Activated naive CD8-positive, alpha-beta T cell (primary cell): ENCODE results near the gene ORAI2.
"Not testable (repeated sequence)": the region's sequence is repeated elsewhere in the genome, so short reads cannot be mapped to it uniquely, and the experiment has no call there.

Experiments used
- H3K27ac Mint-ChIP-seq: one replicate; pipeline ENCODE4 v1.8.0; 2021; ENCODE audit warnings: mixed read lengths
- H3K27me3 Mint-ChIP-seq: one replicate; pipeline ENCODE4 v1.8.0; 2021; ENCODE audit warnings: mixed read lengths
- H3K36me3 Mint-ChIP-seq: one replicate; pipeline ENCODE4 v1.8.0; 2021; ENCODE audit warnings: mixed read lengths
- H3K4me1 Mint-ChIP-seq: one replicate; pipeline ENCODE4 v1.8.0; 2021; ENCODE audit warnings: low read depth, mixed read lengths
- H3K4me3 Mint-ChIP-seq: one replicate; pipeline ENCODE4 v1.8.0; 2021; ENCODE audit warnings: mild to moderate bottlenecking, mixed read lengths
- H3K9me3 Mint-ChIP-seq: one replicate; pipeline ENCODE4 v1.8.0; 2021; ENCODE audit warnings: low read depth, mixed read lengths

The ORAI2 gene

GRCh38 chr7:102433219-102434038 lies at the start of gene ORAI2:
Gene ORAI2 (plus strand): TSS chr7:102433575. CDS start chr7:102438957, 5,382 bp downstream.
- peaks cover 55% of the 10 kb centered on the region for H3K4me1 Mint-ChIP-seq

DNA sequence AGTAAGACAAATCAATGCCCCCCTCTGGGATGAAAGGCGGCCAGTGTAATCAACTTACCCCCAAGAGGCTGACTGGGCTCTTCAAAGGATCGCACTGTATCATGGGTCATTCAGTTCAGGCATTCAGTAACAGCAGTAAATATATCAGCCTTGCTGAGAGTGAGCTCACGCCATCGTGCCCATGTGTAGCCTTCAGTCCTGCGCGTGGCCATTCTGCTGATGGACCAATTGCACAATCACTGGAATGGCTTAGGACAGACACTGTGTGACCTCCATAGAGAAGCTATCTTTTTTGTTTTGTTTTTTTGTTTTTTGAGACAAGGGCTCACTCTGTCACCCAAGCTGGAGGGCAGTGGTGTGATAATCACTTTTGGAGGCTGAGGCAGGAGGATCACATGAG lies 46.3 kb upstream of the ORAI2 start:
- Mint-ChIP-seq H3K27me3 (no peaks in the 10 kb centered on the region), H3K4me3 (no peak overlapping the region), H3K36me3 (no peaks in the 10 kb centered on the region), H3K9me3 (no peaks in the 10 kb centered on the region), H3K4me1 (no peaks in the 10 kb centered on the region), H3K27ac (no peak overlapping the region)

More at GRCh38 chr7:102433219-102434038, at the start of gene ORAI2:
- no peaks in the 10 kb centered on the region for H3K36me3 Mint-ChIP-seq
- H3K27ac Mint-ChIP-seq, result peak within 1 kb of the TSS; percentile 97
- no peaks in the 10 kb centered on the region for H3K9me3 Mint-ChIP-seq
- no peaks in the 10 kb centered on the region for H3K27me3 Mint-ChIP-seq
- H3K4me3 Mint-ChIP-seq, result peak within 1 kb of the TSS; percentile 89

GRCh38 chr7:102389810-102390209 lies 43.6 kb upstream of the ORAI2 start:
- Mint-ChIP-seq H3K4me1 (no peaks in the 10 kb centered on the region), H3K27me3 (no peaks in the 10 kb centered on the region), H3K27ac (no peak overlapping the region), H3K9me3 (no peaks in the 10 kb centered on the region), H3K36me3 (no peaks in the 10 kb centered on the region), H3K4me3 (no peak overlapping the region)

- Mint-ChIP-seq H3K9me3 (no peaks in the 10 kb centered on the region), H3K4me1 (peaks cover 5% of the 10 kb centered on the region), H3K4me3 (no peak overlapping the region), H3K36me3 (no peaks in the 10 kb centered on the region), H3K27ac (no peak overlapping the region), H3K27me3 (no peaks in the 10 kb centered on the region)
Observed at GRCh38 chr7:102390697-102391484, 42.5 kb upstream of the ORAI2 start.

DNA sequence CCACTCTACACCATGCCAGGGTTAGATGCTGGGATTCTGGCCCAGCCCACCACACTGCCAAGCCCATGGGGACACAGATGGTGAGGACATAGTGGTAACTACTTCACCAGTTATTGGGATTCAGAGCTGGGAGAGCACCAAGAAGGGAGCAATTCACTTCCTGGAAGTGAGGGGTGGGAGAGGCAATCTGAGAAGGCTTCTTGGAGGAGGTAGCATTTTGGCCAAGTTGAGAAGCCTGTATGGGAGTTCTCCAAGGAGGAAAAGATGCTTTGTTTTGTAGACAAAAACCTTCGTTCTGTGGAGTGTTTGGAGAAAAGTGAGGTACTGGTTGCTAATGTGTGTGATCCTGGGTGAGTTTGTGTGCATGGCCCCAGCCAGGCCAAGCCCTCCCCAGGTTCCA lies 41.0 kb upstream of the ORAI2 start:
- Mint-ChIP-seq H3K27me3 (no peaks in the 10 kb centered on the region), H3K9me3 (no peaks in the 10 kb centered on the region), H3K27ac (no peak overlapping the region), H3K36me3 (no peaks in the 10 kb centered on the region), H3K4me3 (no peak overlapping the region), H3K4me1 (peaks cover 12% of the 10 kb centered on the region)

- Mint-ChIP-seq H3K9me3 (no peaks in the 10 kb centered on the region), H3K4me3 (no peak overlapping the region), H3K27me3 (no peaks in the 10 kb centered on the region), H3K36me3 (no peaks in the 10 kb centered on the region), H3K4me1 (peaks cover 14% of the 10 kb centered on the region), H3K27ac (no peak overlapping the region)
Observed at GRCh38 chr7:102393467-102393866, 39.9 kb upstream of the ORAI2 start.

DNA sequence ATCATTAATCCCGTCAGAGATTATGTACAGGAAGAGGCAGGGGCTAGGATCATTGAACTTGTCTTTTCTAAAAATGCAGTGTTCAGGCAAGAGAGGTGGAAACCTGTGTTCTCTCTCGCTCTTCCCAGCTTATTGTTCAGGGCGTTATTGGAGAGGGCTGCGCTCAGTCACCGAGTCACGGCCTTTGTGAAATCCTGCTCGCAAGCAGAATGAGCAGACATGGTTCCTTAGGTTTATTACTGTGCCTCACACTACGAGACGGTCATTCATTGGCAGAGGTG lies 37.8 kb upstream of the ORAI2 start:
- no peaks in the 10 kb centered on the region for H3K9me3 Mint-ChIP-seq
- H3K27me3 Mint-ChIP-seq, result no peaks in the 10 kb centered on the region
- peak overlapping the region; percentile 93 for H3K4me3 Mint-ChIP-seq
- no peaks in the 10 kb centered on the region for H3K36me3 Mint-ChIP-seq
- H3K27ac Mint-ChIP-seq, result peak overlapping the region; percentile 51
- peaks cover 14% of the 10 kb centered on the region for H3K4me1 Mint-ChIP-seq

DNA sequence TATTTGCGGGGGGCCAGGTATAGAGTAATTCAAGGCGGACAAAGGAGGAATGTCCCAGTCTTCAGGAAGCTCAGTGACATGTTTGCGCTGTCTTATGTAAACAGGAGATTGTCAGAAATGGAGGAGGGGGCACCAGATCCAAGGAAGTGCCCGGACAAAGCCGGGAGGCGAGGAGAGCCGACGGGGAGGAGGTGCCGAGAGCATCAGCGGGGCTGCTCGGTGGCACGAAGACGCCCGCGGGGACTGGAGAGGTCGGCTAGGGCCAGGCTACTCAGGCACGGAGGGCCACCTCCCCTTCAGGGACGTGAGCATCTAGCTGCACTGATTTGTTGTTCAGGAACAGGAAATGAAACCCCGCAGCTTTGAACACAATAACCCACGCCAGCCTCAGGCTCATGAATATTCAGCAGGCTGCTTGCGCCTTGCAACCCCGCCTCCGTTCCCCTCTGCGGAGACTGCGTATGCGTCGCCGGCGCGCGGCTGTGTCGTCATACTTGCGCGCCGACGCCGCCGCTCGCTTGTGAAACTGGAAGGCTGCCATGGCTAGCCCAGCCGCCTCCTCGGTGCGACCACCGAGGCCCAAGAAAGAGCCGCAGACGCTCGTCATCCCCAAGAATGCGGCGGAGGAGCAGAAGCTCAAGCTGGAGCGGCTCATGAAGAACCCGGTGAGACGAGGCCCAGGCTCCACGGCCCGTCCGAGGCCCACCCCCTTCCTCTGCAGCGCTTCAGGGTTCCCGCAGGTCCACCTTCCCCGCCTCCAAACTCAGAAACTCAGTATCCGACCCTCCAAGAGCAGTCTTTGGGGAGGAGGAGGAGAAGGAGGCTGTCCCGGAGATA lies 37.3 kb upstream of the ORAI2 start, which contains the start of gene PRKRIP1:
Gene PRKRIP1, plus strand, starts transcription at position 491 of the 837 bp plus-strand sequence. Its CDS starts 49 bp downstream, at position 540.
- H3K36me3 Mint-ChIP-seq, result peaks cover 3% of the 10 kb centered on the region
- H3K4me1 Mint-ChIP-seq, result peaks cover 16% of the 10 kb centered on the region
- H3K27me3 Mint-ChIP-seq, result no peaks in the 10 kb centered on the region
- H3K27ac Mint-ChIP-seq, result peak within 1 kb of the TSS; percentile 88
- H3K4me3 Mint-ChIP-seq, result peak within 1 kb of the TSS; percentile 93
- no peaks in the 10 kb centered on the region for H3K9me3 Mint-ChIP-seq

DNA sequence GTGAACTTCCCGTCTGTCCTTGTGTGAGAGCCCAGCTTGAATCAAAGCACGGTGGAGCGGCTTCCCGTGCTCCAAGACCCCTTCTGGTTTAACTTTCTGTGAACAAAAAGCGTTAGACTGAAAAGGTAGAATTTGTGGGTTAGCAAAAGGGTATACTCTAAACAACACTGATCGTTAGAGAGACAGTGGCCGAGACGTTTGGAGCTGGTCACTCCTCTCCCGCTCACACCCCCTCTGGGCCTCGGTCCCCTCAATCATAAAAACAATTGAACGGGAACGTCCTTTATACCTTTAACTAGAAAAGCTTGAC lies 36.7 kb upstream of the ORAI2 start:
- H3K27me3 Mint-ChIP-seq, result no peaks in the 10 kb centered on the region
- peak overlapping the region; percentile 88 for H3K27ac Mint-ChIP-seq
- no peaks in the 10 kb centered on the region for H3K9me3 Mint-ChIP-seq
- H3K4me3 Mint-ChIP-seq, result peak overlapping the region; percentile 93
- peaks cover 3% of the 10 kb centered on the region for H3K36me3 Mint-ChIP-seq
- H3K4me1 Mint-ChIP-seq, result peaks cover 16% of the 10 kb centered on the region

DNA sequence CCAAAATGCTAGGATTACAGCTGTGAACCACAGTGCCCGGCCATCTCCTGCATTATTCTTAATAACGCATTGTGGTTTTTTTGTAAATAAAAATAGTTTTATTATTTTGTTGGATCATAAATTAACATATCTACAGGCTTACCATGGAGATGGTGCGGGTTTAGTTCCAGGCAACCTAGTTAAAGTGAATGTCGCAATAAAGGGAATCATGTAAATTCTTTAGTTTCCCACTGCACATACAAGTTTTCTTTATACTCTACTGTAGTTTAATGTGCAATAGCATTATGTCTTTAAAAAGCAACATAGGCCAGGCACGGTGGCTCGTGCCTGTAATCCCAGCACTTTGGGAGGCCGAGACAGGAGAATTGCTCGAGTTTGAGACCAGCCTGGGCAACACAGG lies 34.8 kb upstream of the ORAI2 start:
- Mint-ChIP-seq H3K27ac (no peak overlapping the region), H3K27me3 (no peaks in the 10 kb centered on the region), H3K4me1 (peaks cover 16% of the 10 kb centered on the region), H3K4me3 (no peak overlapping the region), H3K36me3 (peaks cover 3% of the 10 kb centered on the region), H3K9me3 (no peaks in the 10 kb centered on the region)

DNA sequence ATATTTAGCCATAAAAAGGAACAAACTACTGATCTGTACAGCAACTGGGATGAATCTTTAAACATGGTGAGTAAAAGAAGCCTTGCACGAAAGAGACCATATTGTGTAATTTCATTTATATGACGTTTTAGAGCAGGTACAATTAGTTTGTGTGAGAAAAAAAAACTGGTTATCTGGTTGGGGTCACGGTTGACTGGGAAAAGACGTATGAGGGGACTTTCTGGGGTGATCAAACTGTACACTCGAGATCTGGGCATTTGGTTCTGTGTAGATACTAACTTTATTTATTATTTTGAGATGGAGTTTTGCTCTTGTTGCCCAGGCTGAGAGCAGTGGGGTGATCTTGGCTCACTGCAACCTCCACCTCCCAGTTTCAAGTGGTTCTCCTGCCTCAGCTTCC lies 33.0 kb upstream of the ORAI2 start:
- Mint-ChIP-seq H3K9me3 (no peaks in the 10 kb centered on the region), H3K4me3 (no peak overlapping the region), H3K4me1 (peaks cover 21% of the 10 kb centered on the region), H3K27me3 (no peaks in the 10 kb centered on the region), H3K36me3 (peaks cover 3% of the 10 kb centered on the region), H3K27ac (no peak overlapping the region)

GRCh38 chr7:102403563-102403962 lies 29.8 kb upstream of the ORAI2 start:
- no peak overlapping the region for H3K4me3 Mint-ChIP-seq
- no peaks in the 10 kb centered on the region for H3K9me3 Mint-ChIP-seq
- H3K36me3 Mint-ChIP-seq, result peaks cover 5% of the 10 kb centered on the region
- H3K27me3 Mint-ChIP-seq, result no peaks in the 10 kb centered on the region
- no peak overlapping the region for H3K27ac Mint-ChIP-seq
- H3K4me1 Mint-ChIP-seq, result peaks cover 7% of the 10 kb centered on the region

DNA sequence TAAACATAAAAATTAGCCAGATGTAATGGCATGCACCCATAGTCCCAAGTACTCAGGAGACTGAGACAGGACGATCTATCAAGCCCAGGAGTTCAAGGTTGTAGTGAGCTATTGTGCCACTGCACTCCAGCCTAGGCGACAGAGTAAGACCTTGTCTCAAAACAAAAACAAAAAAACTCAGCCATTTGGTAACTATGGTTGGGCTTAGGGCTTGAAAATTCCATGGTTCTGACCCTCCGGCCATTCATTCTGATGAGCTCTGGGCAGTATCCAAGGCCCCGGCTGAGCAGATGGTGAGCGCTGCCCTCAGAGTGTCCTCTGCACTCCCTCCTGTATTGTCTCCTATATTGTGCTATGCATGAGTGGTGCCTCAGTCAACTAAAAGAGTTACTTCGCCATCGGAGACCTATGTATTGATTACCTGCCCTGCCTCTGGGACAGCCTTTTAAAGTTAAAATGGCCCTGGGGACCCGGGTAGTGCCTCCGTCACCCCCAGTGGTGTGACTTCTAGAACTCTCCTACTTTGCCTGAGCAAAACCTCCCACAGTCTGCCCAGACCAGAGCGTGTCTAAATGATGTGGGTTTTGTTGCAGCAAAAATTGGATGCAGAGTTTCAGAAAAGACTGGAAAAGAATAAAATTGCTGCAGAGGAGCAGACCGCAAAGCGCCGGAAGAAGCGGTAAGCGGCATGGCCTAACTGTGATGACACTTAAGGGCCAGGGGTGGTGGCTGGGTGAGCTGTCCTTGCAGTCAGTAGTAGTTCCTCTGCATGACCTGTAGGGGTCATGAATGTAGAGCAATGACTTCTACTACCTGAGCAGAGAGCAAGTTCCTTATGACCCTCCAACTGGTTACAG lies 29.1 kb upstream of the ORAI2 start:
- Mint-ChIP-seq H3K9me3 (no peaks in the 10 kb centered on the region), H3K4me1 (peaks cover 7% of the 10 kb centered on the region), H3K27ac (peak overlapping the region; percentile 41), H3K4me3 (no peak overlapping the region), H3K36me3 (peaks cover 7% of the 10 kb centered on the region), H3K27me3 (no peaks in the 10 kb centered on the region)

DNA sequence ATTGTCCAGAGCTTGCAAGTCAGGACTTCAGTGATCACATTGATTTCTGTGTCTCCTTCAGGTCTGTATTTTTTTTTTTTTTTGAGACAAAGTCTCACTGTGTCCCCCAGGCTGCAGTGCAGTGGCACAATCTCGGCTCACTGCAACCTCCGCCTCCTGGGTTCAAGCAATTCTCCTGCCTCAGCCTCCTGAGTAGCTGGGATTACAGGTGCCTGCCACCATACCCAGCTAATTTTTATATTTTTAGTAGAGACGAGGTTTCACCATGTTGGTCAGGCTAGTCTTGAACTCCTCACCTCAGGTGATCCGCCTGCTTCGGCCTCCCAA lies 28.6 kb upstream of the ORAI2 start:
- not testable (repeated sequence) for H3K27ac Mint-ChIP-seq, H3K27me3 Mint-ChIP-seq, H3K36me3 Mint-ChIP-seq, H3K4me1 Mint-ChIP-seq, H3K9me3 Mint-ChIP-seq, H3K4me3 Mint-ChIP-seq
